M059J (cell line): ENCODE results near the gene KBTBD2. TPM values are rescaled to one million over a fixed set of nuclear protein-coding genes. Genes with fewer than 3 reads are reported as not detected.
"Not testable (repeated sequence)": the region's sequence is repeated elsewhere in the genome, so short reads cannot be mapped to it uniquely, and the experiment has no call there.

Experiments used
- DNase-seq: peaks from one replicate; pipeline ENCODE4 v3.0.0-alpha.2; 2012; ENCODE audit warnings: low read depth
- total RNA-seq: library from RNA; depleted of rRNA; stranded (reverse); fragments of >200 nt; shearing (Covaris generic); gene quantifications from 2 replicates; pipeline ENCODE4 v1.2.3, GENCODE V29; 2014; rRNA removed

The KBTBD2 gene
- total RNA-seq, result 32.6 and 46.6 TPM in 2 replicates

- peak; percentile 87 for DNase-seq
Observed at GRCh38 chr7:32891043-32891799, at the start of gene KBTBD2. Gene KBTBD2 (minus strand): TSS chr7:32891760. CDS start chr7:32879604, 12,156 bp downstream.

- no peak for DNase-seq
Observed at GRCh38 chr7:32941181-32941580, 49.6 kb upstream of the KBTBD2 start.

GRCh38 chr7:32937344-32938174 is 46.0 kb upstream of the KBTBD2 start:
- DNase-seq, result no peak

GRCh38 chr7:32936689-32937088 is 45.1 kb upstream of the KBTBD2 start:
- DNase-seq, result no peak

DNA sequence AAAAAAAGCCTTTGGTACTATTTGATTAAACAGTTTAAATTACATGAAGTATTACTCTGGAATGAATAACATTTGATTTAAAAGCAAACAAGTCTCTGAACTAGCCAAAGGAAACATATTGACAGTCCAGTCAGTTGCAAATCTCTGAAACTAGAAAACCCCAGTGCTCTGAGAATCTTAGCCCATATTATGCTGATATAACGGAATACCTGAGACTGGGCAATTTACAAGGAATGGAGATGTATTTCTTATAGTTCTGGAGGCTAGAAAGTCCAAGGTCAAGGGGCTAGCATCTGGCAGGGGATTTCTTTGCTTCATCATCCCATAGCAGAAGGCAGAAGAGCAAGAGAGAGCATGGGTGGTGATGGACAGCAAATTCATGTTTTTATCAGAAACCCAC is 44.0 kb upstream of the KBTBD2 start:
- no peak for DNase-seq

DNA sequence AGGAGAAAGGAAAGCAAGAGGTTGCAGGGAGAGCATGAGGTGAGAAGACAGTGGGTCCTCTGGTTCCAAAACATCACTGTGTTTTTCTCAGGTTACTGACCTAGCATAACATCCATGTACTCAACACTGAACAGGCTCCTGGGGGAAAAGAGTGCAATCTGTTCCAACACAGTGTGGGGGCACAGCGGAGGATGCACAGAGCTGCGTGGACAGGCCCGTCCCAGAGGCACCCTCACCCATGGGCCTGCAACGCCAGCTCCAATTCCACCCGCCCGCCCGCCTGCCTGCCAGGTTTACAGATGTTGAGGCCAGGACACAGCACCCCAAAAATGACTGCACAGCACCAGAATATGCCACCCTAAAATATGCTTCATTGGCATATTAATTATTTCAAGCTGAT is 38.8 kb upstream of the KBTBD2 start:
- no peak for DNase-seq

- DNase-seq, result no peak
Observed at GRCh38 chr7:32929430-32930143, 38.0 kb upstream of the KBTBD2 start.

DNA sequence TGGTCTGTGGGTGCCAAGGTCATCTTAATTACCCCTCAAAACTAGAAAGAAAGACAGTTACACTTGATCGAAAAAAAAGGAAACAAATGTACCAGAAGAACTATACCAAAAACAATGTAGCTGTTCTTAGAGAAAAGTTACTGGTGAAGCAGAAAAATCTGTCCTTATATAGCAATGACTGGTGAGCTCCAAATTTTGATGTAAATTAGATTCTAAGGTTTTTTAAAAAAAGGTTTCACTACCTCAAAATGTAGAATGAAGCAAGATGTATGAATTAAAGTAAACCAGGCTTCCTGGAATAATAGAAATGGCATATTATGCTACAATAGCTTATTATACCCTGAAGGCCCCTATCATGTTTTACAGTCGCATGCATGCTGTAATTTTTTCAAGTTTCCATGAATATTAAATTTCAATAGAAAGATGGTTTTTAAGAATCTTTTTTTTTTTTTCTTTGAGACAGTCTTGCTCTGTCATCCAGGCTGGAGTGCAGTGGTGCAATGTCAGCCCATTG is 37.3 kb upstream of the KBTBD2 start:
- DNase-seq, result no peak

DNA sequence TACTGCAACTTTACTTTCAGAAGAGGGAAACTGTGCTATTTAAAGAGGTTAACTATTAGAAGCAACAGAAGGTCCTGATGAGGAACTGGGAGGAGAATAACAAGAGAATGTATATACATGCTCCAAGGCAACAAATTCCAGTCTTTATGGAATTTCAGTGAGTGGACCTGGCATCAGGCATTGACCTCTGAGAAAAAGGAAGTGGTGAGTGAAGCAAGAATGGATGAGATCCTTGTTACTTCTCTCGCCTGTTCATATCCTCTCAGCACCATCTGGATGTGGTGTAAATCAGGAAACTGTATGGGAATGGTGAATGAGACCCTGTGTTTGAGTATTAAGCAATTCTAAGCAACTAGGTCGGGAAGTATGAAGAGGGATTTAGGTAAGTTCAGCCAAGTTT is 30.3 kb upstream of the KBTBD2 start:
- no peak for DNase-seq

- DNase-seq, result not testable (repeated sequence)
Observed at GRCh38 chr7:32916994-32917393, 25.4 kb upstream of the KBTBD2 start.

GRCh38 chr7:32916006-32916405 is 24.4 kb upstream of the KBTBD2 start:
- DNase-seq, result no peak

DNA sequence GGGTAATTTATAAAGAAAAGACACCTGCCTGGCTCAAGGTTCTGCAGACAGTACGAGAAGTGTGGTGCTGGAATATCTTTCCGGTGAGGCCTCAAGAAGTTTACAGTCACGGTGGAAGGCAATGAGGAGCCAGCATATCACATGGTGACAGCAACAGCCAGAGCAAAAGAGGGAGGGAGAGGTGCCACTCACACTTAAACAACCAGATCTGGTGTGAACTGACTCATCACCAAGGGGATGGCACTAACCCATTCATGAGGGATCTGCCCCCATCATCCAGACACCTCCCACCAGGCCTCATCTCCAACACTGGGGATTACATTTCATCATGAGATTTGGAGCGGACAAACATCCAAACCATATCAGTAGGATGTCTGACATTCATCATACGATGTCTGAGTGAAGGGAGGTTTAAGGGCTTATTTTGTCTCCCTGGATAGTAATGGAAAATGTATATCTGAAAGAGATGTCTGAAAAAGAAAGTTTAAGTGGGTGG is 23.5 kb upstream of the KBTBD2 start:
- DNase-seq, result no peak

- DNase-seq, result no peak
Observed at GRCh38 chr7:32914184-32914583, 22.6 kb upstream of the KBTBD2 start.

DNA sequence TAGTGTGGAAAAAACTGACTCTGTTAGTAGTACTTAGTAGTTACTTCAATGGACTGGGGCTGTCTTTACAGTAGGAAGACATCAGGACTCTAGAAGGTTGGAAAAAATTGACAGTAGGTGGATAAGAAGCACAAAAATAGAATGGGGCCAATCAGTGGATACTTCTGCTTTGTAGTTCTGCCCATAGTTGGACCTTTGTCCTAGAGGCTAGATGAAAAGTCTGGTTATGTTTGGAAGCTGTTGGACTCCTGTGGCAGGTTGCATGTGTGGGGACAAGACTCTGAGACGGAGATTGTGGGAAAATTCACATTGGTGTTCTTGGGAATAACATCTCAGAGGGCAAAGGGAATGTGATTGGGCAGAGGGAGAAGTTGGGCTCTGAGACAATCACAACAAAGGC is 18.6 kb upstream of the KBTBD2 start:
- DNase-seq, result no peak

GRCh38 chr7:32905175-32905662 is 13.7 kb upstream of the KBTBD2 start:
- DNase-seq, result peak; percentile 92

GRCh38 chr7:32901629-32902028 is 10.1 kb upstream of the KBTBD2 start:
- DNase-seq, result no peak

DNA sequence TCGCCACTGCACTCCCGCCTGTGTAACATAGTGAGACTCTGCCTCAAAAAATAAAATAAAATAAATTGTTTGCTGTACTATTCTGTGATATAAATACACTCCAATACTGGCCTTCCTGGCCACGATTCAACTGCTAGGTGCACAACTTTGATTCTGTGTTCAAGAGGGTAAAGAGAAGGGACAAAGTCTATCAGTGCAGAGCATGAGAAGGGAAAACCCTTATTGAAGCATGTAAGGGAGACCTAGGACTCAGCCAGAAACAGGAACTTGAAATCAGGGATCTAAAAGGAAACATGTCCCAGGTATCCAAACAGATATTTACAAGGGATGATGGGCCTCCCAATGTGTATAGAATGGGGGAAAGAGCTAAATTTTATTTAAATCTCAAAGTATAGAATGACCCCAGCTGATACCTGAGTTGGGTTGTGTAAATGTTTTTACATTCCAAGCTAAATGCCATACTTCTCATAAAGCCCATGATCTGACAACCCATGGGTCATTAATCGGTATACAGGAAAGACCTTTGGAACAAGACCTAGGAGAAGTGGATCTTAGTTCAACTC is 9.0 kb upstream of the KBTBD2 start:
- DNase-seq, result no peak

DNA sequence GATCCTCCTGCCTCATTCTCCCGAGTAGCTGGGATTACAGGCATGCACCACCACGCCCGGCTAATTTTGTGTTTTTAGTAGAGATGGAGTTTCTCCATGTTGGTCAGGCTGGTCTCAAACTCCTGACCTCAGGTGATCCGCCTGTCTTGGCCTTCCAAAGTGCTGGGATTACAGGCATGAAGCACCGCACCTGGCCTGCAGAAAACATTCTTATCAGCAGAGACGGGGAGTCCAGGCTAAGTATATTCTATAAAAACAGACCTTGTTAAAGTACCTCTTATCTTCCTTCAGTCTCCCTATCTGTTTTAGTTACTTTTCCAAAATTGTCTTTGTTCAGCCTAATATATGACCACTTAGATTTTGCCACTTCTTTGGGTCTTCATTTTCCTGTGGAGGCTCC is 5.8 kb upstream of the KBTBD2 start:
- DNase-seq, result not testable (repeated sequence)

DNA sequence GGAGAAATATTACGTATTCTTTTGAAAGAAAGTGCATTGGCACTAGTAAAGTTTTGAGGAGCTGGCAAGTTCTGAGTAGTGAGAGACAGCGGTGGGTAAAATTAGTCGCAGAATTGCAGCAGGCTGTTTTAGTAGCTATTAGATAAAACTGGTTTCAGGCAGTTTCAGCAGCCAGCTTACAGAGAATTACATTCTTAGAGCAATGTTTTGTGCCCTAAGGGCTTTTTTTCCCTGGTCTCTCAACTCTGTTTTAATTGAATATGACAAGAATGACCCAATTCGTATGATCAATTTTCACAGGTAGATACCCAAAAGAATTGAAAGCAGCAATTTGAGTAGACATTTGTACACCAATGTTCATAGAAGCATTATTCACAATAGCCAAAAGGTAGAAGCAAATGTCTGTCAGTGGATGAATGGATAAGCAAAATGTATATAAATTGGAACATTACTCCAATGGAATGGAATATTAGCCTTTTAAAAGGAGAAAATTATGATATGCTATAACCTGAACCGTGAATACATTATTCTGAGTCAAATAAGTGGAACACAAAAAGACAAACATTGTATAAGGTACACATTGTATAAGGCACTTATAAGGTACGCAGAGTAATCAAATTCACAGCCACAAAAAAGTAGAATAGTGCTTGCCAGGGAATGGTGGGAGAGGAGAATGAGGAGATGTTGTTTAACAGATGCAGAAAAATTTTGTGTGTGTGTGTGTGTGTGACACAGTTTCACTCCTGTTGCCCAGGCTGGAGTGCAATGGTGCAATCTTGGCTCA is 5.2 kb upstream of the KBTBD2 start:
- DNase-seq, result no peak

GRCh38 chr7:32894171-32894570 is 2.6 kb upstream of the KBTBD2 start:
- no peak for DNase-seq

GRCh38 chr7:32893722-32894121 is 2.2 kb upstream of the KBTBD2 start:
- DNase-seq, result no peak
